Measurements from ENCODE around the gene CELF4.

CELF4 gene

DNA sequence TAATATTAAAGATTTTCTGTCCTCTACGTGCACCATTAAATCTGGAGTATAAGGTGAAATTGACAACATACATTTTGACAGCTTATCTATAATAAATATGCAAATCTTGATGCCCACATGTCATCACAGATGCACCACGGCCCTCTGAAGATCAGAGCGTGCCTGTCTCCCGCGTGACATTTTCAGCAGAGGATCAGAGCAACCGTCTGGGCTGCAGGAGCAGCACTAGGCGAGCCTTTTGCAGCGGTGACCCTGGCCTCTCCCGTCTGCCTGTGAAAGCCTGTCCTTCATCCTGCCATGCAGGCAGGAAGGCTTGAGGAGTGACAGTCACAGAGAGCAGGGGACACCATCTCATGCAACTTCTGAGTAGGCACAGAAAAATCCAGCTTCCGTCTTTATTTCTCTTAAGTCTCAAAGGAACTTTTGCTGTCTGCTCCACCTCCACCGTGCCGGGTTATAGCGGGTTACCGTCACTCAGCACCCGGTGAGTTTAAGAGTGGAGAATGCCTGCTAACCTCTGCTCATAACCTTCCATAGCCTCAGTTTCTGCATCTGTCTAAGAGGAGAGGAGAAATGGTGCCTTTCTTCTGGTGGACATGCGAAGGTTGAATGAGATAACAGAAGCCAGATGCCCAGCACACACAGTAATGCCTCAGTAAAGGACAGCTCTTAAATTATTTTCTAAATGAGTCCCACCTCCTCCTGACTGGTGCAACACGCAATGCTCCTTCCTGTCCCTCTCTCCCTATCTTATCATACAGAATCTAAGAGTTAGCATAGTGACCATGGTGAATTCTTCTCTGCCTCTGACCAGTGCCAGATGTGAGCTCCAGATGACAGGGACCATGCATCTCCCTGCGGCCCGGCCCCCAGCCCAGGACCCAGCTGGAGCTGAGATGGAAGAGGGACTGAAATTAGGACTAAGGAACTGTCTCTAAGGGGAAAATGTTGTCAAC, 43.8 kb downstream of the CELF4 start:
- no peak for DNase-seq

DNA sequence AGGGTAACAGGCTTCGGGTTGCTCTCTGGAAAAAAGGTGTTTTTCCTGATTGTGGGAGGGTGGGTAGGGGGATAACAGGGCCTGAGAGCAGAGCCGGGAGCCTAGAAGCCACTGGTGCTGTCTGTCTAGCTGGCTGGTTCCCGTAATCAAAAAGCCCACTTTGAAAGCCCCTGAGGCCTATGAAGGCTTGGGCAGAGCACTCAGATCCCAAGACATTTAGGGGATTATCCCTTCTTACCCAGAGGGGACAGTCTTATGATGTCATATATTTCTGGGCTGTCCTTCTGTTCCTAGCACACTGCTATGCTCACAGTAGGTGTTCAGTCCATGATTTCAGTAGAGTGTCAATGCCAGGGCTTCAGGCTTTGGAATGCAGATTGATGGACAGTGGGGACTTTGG, 45.1 kb downstream of the CELF4 start:
- DNase-seq, result no peak

DNA sequence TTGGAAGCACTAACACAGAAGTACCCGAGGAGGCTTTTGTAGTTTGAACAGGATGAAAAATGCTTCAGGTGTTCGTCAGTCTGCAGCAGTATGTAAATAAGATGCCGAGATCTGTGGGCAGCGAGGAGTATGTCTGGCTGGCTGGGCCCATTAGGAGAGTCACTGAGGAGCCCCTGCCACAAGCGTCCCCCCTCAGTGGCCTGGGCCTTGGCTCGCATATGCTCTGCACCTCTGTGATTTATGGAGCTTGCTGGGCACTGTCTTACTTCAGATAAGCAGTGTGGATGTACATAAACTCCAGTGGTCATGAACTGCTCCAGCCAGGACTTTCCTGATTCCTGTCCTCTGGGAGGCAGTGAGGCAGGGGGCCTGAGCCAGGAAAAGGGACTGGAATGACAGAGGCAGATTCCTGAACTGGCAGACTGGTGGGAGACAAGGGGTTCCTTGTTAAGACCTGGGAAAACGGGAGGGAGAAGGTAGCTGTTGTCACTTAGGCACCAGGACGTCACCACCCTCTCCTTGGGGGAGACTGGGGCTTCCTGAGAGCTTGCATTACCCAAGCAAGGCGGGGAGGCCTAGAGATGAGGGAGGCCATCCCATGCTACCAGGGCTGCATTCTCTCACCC, 46.0 kb downstream of the CELF4 start:
- no peak for DNase-seq

DNA sequence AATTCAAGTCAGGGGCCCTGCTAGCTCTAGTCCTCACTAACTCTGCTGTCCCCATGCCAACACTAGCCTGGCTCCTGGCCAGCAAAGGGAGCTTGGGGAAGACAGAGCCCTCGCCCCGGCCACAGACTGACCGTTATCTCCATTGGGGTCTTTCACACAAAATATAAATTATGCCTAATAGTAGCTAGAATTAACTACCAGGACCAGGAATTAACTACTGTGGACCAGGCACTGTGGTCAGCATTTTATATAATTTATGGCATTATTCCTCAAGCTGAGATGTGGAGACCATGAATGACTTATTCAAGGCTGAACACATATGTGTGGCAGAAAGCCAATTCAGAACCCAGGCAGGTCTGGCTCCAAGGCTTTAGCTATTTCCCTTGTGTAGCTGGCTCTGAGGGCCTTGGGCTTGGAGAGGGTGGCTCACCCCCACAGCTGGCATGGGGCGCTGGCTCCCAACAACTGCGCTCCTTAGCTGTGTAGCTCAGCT, 49.2 kb downstream of the CELF4 start:
- DNase-seq, result no peak

DNA sequence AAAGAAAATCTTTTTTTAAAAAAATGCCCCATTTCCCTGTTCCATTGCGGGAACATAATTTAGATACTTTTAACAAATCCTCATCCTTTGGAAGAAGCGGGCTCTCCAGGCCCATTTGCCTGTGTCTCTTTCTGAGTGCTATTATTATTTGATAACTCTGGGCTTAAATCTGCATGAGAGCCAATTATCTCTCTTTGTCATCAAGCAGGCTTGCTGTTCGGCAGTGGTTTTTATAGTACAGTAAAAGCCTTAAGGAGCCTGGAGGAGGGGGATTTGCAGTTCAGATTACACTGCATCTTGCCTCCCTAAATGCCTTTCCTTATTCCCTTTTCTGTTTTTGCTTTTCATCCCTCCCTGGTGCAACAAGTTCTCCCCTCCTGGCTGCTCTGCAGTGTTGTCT, 50.6 kb downstream of the CELF4 start:
- DNase-seq, result no peak

DNA sequence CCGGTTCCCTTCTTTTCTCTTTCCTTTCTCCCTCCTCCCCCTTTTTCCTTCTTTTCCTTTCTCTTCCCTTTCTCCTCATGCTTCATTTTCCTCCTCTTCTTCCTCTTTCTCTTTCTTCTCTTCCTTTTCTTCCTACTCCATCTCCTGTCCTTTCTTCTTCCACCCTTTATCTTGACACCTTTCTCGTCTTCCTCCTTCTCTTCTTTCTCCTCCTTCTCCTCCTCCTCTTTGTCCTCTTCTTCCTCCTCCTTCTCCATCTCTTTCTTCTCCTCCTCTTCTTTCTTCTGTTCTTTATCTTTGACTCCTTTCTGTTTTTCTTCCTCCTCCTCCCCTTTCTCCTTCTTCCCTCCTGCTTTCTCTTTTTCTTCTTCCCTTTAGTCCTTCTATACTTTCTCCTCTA, 53.2 kb downstream of the CELF4 start:
- DNase-seq, result no peak

DNA sequence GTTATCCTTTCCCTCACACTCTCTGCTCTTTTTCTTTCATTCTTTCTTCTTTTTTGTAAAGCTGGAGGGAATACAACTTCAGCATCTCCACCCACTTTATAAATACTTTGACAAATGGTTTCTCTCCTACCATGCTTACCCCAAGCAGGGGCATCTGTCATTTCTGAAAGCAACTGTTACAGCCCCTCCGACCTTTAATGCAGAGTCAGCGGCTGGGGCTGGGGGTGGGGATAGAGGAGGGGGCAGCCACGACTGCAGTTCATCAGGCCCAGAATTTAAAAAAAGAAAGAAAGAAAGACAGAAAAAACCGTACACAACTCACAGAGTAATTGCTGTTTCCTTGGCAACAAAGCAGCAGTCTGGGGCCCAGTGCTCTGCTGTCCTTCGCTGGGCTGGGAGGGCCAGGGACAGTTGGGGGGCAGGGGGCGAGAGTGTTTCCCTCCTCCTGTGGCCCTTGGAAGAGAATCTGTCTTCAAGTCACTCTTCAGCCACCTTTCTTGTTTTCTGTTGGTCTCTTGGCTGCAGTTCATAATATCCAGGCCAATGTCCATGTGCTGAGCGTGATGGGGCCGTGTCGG, 53.8 kb downstream of the CELF4 start:
- DNase-seq, result no peak

DNA sequence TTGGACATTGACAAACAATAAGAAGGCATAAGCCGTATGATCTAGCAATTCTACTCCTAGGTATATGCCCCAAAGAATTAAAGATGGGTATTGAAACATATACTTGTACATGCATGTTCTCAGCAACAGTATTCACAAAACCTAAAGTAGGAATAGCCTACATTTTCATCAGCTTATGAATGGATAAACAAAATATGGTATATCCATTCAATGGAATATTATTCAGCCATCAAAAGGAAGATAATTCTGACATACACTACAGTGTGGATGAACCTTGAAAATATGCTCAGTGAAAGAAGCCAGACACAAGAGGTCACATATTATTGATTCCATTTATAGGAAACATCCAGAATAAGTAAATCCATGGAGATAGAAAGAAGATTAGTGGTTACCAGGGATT, 56.0 kb downstream of the CELF4 start:
- DNase-seq, result no peak

DNA sequence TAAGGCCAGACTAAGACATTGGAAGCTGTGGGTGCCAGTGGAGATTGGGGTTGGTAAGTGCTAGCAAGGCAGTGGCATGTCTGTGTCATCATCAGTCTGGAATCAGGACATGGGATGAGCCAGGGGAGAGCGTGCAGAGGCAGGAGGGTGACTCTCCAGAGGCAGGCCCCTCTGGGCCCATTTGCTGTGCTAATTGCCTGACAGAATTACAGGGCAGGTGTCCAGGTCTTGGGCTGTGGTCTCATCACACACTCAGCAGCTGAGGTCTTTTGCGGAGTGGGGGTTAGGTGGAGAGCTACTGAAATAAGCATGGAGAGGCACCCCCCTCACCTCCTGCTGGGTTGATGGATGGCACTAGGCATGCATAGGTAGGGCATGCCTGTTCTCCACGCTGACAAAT, 57.4 kb downstream of the CELF4 start:
- DNase-seq, result no peak

DNA sequence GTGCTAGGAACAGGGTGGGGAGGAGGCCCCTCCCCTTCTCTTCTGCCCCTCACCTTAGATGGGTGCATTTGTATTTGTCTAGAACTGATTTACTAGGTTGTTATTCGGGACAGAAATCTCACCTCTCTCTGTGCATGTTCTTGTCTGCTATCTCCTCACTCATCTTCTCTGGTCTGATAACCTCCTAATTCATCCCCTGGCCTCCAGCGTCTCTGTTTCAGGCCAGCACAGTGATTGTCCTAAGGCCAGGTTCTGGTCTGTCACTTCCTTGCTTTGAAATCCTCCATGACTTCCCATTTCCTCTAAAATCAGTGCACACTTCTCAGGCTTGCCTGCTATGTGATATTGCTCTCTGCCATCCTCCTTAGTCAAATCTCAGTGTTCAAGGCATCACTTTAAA, 58.4 kb downstream of the CELF4 start:
- no peak for DNase-seq

DNA sequence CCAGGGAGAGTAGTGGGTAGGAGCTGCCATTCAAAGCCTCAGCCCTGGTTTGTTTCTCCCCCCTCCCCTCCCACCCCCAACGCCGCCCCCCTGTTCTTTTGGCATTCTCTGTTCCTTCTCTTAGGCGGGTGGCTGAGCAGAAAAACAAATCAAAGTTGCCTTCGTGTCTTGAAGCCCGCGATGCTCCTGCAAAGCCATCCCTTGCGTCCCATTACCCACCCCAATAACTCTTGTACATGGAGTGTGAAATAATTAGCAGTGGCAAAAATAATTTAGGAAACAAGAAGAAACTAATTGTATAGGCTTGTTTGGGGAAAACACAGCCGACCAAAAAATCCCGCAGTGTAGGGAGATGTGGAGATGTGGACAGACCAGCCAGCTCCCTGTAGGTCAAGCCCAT, 59.6 kb downstream of the CELF4 start:
- DNase-seq, result no peak

DNA sequence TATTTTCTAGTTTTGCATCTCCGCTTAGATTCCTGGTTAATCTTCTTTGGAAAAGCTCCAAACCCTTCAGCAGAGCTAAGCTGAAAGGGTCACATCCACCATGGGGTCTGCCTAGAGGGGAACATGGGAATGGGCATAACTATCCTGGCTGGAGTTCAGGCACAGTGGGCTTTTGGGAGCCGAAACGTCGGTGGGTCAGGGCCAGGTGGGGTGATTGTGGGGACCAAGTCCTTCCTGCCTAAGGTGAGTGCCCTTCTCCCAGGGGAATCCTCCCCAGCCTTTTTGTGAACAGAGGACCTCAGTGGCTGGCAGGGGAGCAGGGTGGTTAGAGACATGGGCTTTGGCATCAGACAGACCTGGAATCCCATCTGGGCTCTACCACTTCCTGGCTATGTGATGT, 60.3 kb downstream of the CELF4 start:
- DNase-seq, result no peak

DNA sequence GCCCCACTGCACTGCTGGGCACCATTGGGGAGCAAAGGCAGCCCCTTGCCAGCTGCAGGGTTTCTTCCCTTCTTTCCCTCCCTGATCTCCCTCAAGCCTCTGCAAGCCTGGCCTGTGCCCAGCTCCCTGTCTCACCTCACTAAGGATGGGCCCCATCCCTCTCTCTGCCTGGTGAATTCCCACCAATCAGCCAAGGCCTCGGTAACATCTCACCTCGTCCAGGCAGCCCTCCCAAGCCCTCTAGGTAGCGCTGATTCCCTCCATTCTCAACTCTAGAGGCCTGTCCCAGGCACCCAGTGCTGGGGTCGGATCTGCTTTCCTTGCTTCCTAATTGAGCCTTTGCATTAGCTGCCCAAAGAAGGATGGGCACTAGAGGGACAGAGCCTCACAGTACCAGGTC, 63.0 kb downstream of the CELF4 start:
- no peak for DNase-seq

DNA sequence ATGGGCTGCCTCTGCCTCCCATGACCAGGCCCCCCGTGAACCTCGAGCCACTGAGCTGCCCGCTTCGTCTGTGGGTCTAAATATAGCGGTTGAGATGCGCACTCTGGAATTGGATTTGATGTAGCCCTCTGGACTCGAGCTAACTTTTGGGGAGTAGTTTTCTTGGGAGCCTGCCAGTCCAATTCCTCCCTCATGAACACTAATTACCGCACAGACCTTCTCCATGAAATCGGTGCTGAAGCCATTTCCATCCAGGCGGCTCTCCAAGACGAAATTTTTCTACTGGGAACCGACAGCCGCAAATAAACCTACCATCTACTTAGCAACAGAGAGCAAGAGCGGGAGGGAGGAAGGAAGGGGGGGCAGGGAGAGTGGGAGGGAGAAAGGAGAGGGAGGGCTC, 63.6 kb downstream of the CELF4 start:
- DNase-seq, result no peak

DNA sequence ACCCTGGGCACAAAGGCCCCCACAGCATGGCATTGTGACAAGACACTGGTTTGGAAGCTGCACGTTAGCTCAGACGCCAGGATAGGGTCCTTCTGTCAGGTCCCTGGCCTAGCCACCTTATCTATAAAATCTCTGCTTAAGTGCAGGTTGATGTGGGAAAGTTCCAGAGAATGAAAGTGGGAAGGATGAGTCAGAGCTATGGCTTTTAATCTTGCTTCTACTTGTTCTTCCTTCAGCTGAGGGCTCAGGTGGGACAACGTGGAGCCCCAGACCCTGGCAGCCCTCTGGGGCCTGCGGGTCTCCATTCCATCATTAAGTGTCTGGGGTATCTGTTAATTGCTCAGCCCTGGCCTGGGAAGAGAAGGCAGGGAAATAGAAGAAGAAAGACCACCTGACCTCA, 64.5 kb downstream of the CELF4 start:
- DNase-seq, result no peak

DNA sequence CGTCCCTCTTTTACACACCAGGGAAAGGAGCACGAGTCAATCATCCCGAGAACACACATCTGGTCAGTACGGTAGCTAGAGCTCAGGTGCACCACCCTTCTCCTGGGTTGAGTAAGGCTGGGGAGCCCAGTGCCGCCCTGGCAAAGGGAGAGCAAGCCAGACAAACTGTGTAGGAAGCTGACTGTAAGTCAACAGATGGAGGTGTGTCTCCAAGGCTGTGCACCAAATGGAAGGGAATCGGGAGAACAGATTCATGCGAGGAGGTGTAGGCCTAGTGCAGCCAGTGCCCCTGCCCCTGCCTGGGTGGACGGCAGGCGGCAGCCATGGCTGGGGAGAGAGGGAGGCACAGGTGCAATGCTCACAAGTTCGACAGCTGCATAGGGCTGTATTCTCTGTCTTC, 65.7 kb downstream of the CELF4 start:
- no peak for DNase-seq

DNA sequence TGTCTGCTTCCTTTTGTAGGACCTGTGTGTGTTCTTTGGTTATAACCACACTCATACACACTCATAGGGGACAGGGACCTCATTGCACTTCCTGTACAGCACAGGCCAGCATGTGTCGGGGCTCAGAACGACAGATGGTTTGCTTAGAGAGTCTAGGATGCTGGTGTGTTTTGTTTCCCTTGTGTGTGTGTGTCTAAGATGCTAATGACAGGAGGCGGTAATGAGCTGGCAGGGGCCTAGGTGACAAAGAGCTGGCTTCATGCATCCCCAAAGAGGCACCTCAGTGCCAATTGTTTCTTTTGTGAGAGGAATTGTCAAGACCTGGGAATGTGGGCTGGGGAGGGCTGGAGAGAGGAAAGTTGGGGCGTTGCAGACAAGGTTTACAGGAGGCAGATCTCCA, 66.6 kb downstream of the CELF4 start:
- DNase-seq, result peak; percentile 44 to 65

DNA sequence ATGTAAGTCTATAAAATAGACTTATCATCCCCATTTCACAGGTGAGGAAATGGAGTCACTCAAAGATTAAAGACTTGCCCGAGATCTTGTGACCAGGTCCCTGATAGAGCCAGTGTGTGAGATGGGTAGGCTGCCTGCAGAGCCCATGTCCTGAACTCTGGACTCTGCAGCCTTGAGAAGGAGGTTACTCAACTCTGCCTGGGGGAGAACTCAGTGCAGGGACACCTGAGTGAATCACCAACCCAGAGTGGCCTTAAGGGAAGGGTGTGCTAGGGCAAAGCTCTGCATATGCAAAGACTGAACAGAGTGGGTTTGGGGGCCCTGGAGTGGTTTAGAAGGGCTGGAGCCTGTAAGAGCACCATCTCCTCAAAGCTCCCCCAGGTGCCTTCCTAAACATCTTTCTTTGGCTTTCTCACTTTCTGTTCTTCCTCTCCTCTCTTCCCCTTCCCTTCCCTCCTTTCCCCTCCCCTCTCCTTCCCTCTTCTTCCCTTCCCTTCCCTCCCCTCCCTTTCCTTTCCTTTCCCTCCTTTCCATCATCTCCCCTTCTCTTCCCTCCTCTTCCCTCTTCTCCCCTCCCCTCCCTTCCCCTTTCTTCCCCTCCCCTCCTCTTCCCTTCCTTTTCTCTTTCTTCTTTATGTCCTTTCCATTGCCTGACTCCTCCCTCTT, 67.6 kb downstream of the CELF4 start:
- no peak for DNase-seq

DNA sequence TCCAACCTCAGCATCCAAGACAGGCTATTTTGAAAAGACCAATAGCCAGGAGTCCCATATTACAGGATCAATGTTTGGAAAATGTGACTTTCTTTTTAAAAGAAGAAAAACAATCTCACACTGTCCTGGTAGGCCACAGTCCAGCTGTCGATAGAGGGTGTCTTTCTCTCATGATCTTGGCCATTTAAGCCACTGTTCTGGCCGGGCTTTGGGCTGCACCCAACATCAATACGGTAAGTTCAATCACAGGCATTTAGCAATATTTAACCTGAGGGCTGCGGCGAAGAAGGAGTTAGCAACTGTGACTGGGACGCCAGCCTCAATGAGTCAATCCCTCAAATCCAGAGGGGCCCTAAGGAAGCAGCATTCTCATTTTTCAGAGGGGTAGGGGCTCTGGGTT, 69.0 kb downstream of the CELF4 start:
- no peak for DNase-seq

DNA sequence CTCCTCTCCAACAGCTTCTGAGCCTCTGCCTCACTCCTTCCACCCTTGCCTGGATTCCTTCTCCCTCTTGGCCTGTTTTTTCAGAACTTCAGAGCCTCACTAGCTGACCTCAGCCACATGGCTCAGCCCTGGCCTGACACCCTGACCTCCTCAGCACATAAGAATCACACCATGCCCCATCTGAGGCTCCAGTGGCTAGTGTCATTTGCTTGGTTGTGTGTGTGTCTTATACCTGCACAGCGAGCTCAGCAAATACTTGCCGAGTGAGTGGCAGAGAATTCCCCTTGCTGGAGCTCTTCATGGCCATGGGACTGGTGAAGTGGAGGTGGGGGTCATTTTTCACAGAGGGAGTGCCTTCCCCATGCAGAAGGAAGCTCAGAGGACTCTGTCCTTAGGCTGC, 70.2 kb downstream of the CELF4 start:
- no peak for DNase-seq

DNA sequence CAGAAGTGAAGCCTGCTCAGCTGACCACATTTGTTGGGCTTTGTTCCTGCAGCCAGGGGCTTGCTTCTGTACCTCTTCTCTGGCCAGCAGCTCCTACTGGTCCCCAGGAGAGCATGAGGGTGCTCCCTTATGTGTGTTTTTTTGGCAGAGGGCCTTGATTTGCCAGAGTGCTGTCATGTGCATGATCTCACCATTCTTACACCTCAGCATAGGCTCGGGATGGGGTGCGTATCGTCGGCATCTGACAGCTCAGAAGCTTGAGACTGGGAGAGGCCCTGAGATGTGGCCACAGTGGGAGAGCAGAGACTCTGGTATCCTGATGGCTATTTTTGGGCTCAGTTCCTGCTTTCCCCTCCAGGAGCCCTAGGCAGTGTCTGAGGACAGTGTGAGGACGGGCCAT, 71.2 kb downstream of the CELF4 start:
- no peak for DNase-seq

DNA sequence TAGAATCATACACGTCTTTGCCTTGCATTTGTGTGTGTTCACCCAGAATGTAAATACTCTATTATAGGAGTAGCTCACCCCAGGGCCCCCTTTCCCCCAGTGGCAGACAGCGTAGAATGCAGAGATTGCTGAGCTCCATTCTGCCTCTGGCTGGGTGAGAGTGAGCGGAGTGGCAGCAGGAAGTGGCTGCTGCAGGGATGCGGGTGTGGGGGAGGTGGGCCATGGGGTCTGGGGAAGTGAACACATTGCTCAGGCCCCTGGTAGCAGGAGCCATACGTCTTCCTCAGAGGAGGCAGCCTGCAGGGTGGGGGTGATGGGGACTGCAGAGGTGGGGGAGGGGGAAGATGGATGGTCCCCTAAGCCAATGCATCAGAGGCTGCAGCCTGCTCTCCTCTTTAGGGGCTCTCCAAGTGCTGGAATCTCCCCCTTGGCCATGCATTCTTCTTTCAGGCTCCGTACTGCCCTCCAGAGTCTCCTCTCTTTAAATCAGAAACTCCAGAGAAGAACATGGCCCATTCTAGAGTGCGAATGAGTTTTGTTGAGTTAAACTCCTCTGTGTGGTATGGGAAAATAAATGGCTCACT, 72.2 kb downstream of the CELF4 start:
- no peak for DNase-seq

DNA sequence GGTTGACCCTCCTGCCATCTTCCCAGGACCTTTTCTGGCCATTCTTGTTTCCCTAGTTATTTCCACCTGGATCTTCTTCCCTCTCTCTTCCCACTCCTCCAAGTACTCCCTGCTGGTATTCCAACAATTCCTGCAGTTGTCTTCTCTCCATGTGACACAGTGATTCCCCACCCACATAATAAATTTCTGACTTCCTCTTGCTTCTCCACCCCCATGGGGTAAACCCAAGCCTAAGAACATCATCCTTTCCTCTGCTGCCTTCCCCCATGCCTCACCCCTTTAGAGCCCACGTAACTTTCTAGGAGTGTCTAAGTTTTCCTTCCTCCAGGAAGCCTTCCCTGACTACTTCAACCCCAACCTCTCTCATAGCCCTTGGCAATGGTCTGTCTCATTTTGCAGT, 72.6 kb downstream of the CELF4 start:
- no peak for DNase-seq

All from cerebellar nuclear complex (tissue), 1 donor.